ENCODE measurements around the gene LAMP5.

LAMP5 gene

DNA sequence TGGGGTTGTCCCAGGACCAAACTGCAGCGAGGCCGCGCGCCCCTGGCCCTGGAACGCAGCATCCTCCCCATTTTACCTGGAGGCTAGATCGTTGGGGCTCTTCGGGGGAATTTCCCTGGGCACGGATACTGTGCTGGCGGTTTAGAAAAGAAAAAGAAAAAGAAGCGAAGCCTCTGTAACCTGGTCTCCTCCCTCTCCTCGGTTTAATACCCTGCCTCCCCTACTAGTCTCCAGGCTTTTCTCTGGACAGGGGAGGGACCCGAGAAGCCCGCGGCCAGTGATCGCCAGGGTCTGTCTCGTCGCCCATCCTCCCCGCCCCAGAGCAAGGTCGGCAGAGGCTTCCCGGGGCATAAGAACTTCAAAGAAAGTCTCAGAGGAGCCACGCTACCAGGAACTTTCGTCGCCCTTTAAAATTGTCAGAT is 6.1 kb upstream of the LAMP5 start:
- Histone ChIP-seq H3K9ac (ENCODE audit: low read depth, low read length, poor library complexity, severe bottlenecking) (no peak overlapping the region), H3K79me2 (ENCODE audit: insufficient read depth, low read length) (peaks cover 37% of the 10 kb centered on the region), H3K4me1 (ENCODE audit: insufficient read depth, low read length, poor library complexity, severe bottlenecking) (peaks cover 63% of the 10 kb centered on the region), H3K4me2 (ENCODE audit: low read depth, low read length, poor library complexity, severe bottlenecking) (no peak overlapping the region), H3K36me3 (ENCODE audit: insufficient read depth, low read length) (no peaks in the 10 kb centered on the region), H2AFZ (ENCODE audit: low read length) (no peak overlapping the region), H3K4me3 (ENCODE audit: low read length, poor library complexity, severe bottlenecking) (no peak overlapping the region), H4K20me1 (ENCODE audit: insufficient read depth, low read length, poor library complexity, severe bottlenecking) (no peaks in the 10 kb centered on the region), H3K9me3 (ENCODE audit: insufficient read depth, low read depth, low read length) (no peaks in the 10 kb centered on the region), H3F3A (ENCODE audit: low read depth) (peaks cover 10% of the 10 kb centered on the region), H3K27me3 (ENCODE audit: insufficient read depth, low read length, poor library complexity, severe bottlenecking) (no peaks in the 10 kb centered on the region), H3K9me2 (replicated peaks; ENCODE audit: low read depth, low read length) (no peaks in the 10 kb centered on the region)
- TF ChIP-seq EZH2phosphoT487 (IDR thresholded peaks at IDR 0.05; ENCODE audit: borderline replicate concordance) = no peak
- TF ChIP-seq, protein P1, sequence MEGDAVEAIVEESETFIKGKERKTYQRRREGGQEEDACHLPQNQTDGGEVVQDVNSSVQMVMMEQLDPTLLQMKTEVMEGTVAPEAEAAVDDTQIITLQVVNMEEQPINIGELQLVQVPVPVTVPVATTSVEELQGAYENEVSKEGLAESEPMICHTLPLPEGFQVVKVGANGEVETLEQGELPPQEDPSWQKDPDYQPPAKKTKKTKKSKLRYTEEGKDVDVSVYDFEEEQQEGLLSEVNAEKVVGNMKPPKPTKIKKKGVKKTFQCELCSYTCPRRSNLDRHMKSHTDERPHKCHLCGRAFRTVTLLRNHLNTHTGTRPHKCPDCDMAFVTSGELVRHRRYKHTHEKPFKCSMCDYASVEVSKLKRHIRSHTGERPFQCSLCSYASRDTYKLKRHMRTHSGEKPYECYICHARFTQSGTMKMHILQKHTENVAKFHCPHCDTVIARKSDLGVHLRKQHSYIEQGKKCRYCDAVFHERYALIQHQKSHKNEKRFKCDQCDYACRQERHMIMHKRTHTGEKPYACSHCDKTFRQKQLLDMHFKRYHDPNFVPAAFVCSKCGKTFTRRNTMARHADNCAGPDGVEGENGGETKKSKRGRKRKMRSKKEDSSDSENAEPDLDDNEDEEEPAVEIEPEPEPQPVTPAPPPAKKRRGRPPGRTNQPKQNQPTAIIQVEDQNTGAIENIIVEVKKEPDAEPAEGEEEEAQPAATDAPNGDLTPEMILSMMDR (conservative IDR thresholded peaks at IDR 0.05; ENCODE audit: low read length) = no peak

GRCh38 chr20:9508696-9509178 is 5.7 kb upstream of the LAMP5 start:
- Histone ChIP-seq H2AFZ (ENCODE audit: low read length) (no peak overlapping the region), H3K79me2 (ENCODE audit: insufficient read depth, low read length) (peaks cover 42% of the 10 kb centered on the region), H3F3A (ENCODE audit: low read depth) (peaks cover 9% of the 10 kb centered on the region), H3K27me3 (ENCODE audit: insufficient read depth, low read length, poor library complexity, severe bottlenecking) (no peaks in the 10 kb centered on the region), H3K4me2 (ENCODE audit: low read depth, low read length, poor library complexity, severe bottlenecking) (no peak overlapping the region), H4K20me1 (ENCODE audit: insufficient read depth, low read length, poor library complexity, severe bottlenecking) (no peaks in the 10 kb centered on the region), H3K4me1 (ENCODE audit: insufficient read depth, low read length, poor library complexity, severe bottlenecking) (peaks cover 63% of the 10 kb centered on the region), H3K9ac (ENCODE audit: low read depth, low read length, poor library complexity, severe bottlenecking) (no peak overlapping the region), H3K36me3 (ENCODE audit: insufficient read depth, low read length) (no peaks in the 10 kb centered on the region), H3K9me3 (ENCODE audit: insufficient read depth, low read depth, low read length) (no peaks in the 10 kb centered on the region), H3K4me3 (ENCODE audit: low read length, poor library complexity, severe bottlenecking) (no peak overlapping the region), H3K9me2 (replicated peaks; ENCODE audit: low read depth, low read length) (no peaks in the 10 kb centered on the region)
- no peak for TF ChIP-seq EZH2phosphoT487 (IDR thresholded peaks at IDR 0.05; ENCODE audit: borderline replicate concordance)

GRCh38 chr20:9509246-9509645 is 5.1 kb upstream of the LAMP5 start:
- H3K4me3 ChIP-seq (ENCODE audit: low read length, poor library complexity, severe bottlenecking) = no peak overlapping the region

More at GRCh38 chr20:9509246-9509645, 5.1 kb upstream of the LAMP5 start:
- Histone ChIP-seq H3K9ac (ENCODE audit: low read depth, low read length, poor library complexity, severe bottlenecking) (peak overlapping the region; percentile 93), H3K9me2 (replicated peaks; ENCODE audit: low read depth, low read length) (no peaks in the 10 kb centered on the region), H2AFZ (ENCODE audit: low read length) (no peak overlapping the region), H3F3A (ENCODE audit: low read depth) (peaks cover 14% of the 10 kb centered on the region), H4K20me1 (ENCODE audit: insufficient read depth, low read length, poor library complexity, severe bottlenecking) (no peaks in the 10 kb centered on the region), H3K27me3 (ENCODE audit: insufficient read depth, low read length, poor library complexity, severe bottlenecking) (no peaks in the 10 kb centered on the region), H3K4me1 (ENCODE audit: insufficient read depth, low read length, poor library complexity, severe bottlenecking) (peaks cover 64% of the 10 kb centered on the region), H3K9me3 (ENCODE audit: insufficient read depth, low read depth, low read length) (no peaks in the 10 kb centered on the region), H3K4me2 (ENCODE audit: low read depth, low read length, poor library complexity, severe bottlenecking) (peak overlapping the region; percentile 82), H3K79me2 (ENCODE audit: insufficient read depth, low read length) (peaks cover 46% of the 10 kb centered on the region), H3K36me3 (ENCODE audit: insufficient read depth, low read length) (no peaks in the 10 kb centered on the region)
- no peak for TF ChIP-seq EZH2phosphoT487 (IDR thresholded peaks at IDR 0.05; ENCODE audit: borderline replicate concordance)
- TF ChIP-seq, protein P1 (conservative IDR thresholded peaks at IDR 0.05; ENCODE audit: low read length) = no peak
